ENCODE data around the gene OPCML. TPM values are rescaled to one million over a fixed set of nuclear protein-coding genes. Genes with fewer than 3 reads are reported as not detected.

Gene OPCML
- total RNA-seq, 1 experiment from 2014 or later: 0.94 TPM

- H3K14ac ChIP-seq (ENCODE audit: insufficient read depth, low read length): no peak overlapping the region
- no peak overlapping the region for H3K23ac ChIP-seq (ENCODE audit: insufficient read length, low read depth, low read length)
- no peak for DNase-seq
- H3K4me2 ChIP-seq (ENCODE audit: insufficient read depth, insufficient read length, low read length): no peak overlapping the region
- no peak overlapping the region for H3K9ac ChIP-seq (ENCODE audit: extremely low read depth, insufficient read length, low read length)
- H4K8ac ChIP-seq (replicated peaks; ENCODE audit: insufficient read length, low read depth, low read length): no peak overlapping the region
- Mint-ChIP-seq H3K36me3 (ENCODE audit: insufficient read depth in 1 of 3, low read depth in 3 of 3) (no peaks in the 10 kb centered on the region; a peak in 2 of 7 replicates), H3K4me3 (no peak overlapping the region), H3K4me1 (peaks cover 0 to 14% of the 10 kb centered on the region in 2 experiments; a peak in 2 of 4 replicates), H3K27me3 (ENCODE audit: low read depth) (no peaks in the 10 kb centered on the region; the same call in 1 of the 2 replicates), H3K27ac (no peak overlapping the region), H3K9me3 (peaks cover 0 to 3% of the 10 kb centered on the region in 2 experiments; a peak in 3 of 5 replicates)
- H3K79me1 ChIP-seq (ENCODE audit: insufficient read depth, low read depth, low read length, poor library complexity, severe bottlenecking): no peaks in the 10 kb centered on the region
- H3K23me2 ChIP-seq (ENCODE audit: insufficient read length, low read depth, low read length, poor library complexity, severe bottlenecking): no peaks in the 10 kb centered on the region
- no peak overlapping the region for H2BK15ac ChIP-seq (ENCODE audit: low read depth, low read length)
- WGBS (ENCODE audit: extremely low coverage, insufficient read length, low lambda C conversion rate): no CpG with 5 or more reads among the region's 5 CpGs
- no peaks in the 10 kb centered on the region for H3K9me3 ChIP-seq (ENCODE audit: control insufficient read depth, low read depth, low read length)
- H4K20me1 ChIP-seq (ENCODE audit: control insufficient read depth, insufficient read depth, insufficient read length): no peaks in the 10 kb centered on the region
- no peak overlapping the region for H2BK20ac ChIP-seq (ENCODE audit: low read depth, low read length, poor library complexity, severe bottlenecking)
- H4K5ac ChIP-seq (ENCODE audit: insufficient read length, low read depth, low read length): no peak overlapping the region
- no peak overlapping the region for H3K18ac ChIP-seq (ENCODE audit: insufficient read length, low read depth, low read length)
- H3K4me1 ChIP-seq (ENCODE audit: insufficient read depth, low read length): no peaks in the 10 kb centered on the region; the same call in 1 of the 2 replicates
- no peaks in the 10 kb centered on the region for H3K27me3 ChIP-seq (ENCODE audit: insufficient read depth, low read length)
- no peak overlapping the region for H2AFZ ChIP-seq (ENCODE audit: low read length)
- H3T11ph ChIP-seq (ENCODE audit: low read length): no peak overlapping the region
- TF ChIP-seq CTCF (conservative IDR thresholded peaks at IDR 0.05): no peak
- H2BK12ac ChIP-seq (ENCODE audit: insufficient read length, low read depth, low read length): no peak overlapping the region
- no peak overlapping the region for H2AK5ac ChIP-seq (ENCODE audit: insufficient read length, low read length)
- H3K56ac ChIP-seq (ENCODE audit: insufficient read length, low read depth, low read length): no peak overlapping the region
- no peak overlapping the region for H3K27ac ChIP-seq (ENCODE audit: insufficient read length, low read depth, low read length)
- H3K79me2 ChIP-seq (ENCODE audit: insufficient read depth, low read length): no peaks in the 10 kb centered on the region
- no peak overlapping the region for H2BK120ac ChIP-seq (ENCODE audit: low read depth, low read length, poor library complexity, severe bottlenecking)
- H2BK5ac ChIP-seq (ENCODE audit: insufficient read length, low read length): no peak overlapping the region
- no peak overlapping the region for H4K91ac ChIP-seq (ENCODE audit: insufficient read length, low read depth, low read length)
- no peak overlapping the region for H3K4ac ChIP-seq (ENCODE audit: low read depth, low read length)
Observed at GRCh38 chr11:133492895-133493294, 39.4 kb downstream of the OPCML start.

All from H9 (cell line).